H1 (cell line): ENCODE measurements around the gene GXYLT1. TPM values are rescaled to one million over a fixed set of nuclear protein-coding genes. Genes with fewer than 3 reads are reported as not detected.
"Not testable (repeated sequence)": the region's sequence is repeated elsewhere in the genome, so short reads cannot be mapped to it uniquely, and the experiment has no call there.

ENCODE experiments used
- CTCF ChIA-PET: fragments of 300-600 bp; sonication (Branson Sonifier 250); formaldehyde crosslinking; loops from one replicate; lab custom pipeline; 2021; ENCODE audit not compliant: partially characterized antibody; lab: Charles Lee
- POLR2A ChIA-PET: fragments of 300-600 bp; sonication (Branson Sonifier 250); formaldehyde crosslinking; loops from one replicate; lab custom pipeline; 2021; ENCODE audit warnings: inconsistent platforms; ENCODE audit not compliant: partially characterized antibody; lab: Charles Lee
- DNase-seq, 2 experiments: peaks; one replicate each; pipeline versions ENCODE4 v3.0.0 to v3.0.0-alpha.2; 2010 to 2022; ENCODE audit warnings: low spot score in 2 of 2, low read depth in 1 of 2, mixed read lengths in 1 of 2
- FAIRE-seq: peaks from 2 replicates; lab custom pipeline; 2011; peaks lifted over from hg19 to GRCh38; lab: Jason Lieb, UNC
- H2AFZ ChIP-seq: 2 replicates; pipeline ENCODE4 v1.8.1; 2012; ENCODE audit warnings: low read length, inconsistent platforms
- H2AK5ac ChIP-seq: 2 replicates; pipeline ENCODE4 v1.6.1; 2013; ENCODE audit warnings: low read depth, low read length
- H2BK120ac ChIP-seq: replicated peaks from 2 replicates; pipeline ENCODE3; 2013; ENCODE audit warnings: low read depth, low read length, inconsistent platforms
- H2BK12ac ChIP-seq: 2 replicates; pipeline ENCODE4 v1.6.1; 2013; ENCODE audit warnings: low read depth, low read length
- H2BK15ac ChIP-seq: 2 replicates; pipeline ENCODE4 v1.6.1; 2013; ENCODE audit warnings: low read length
- H2BK20ac ChIP-seq: 2 replicates; pipeline ENCODE4 v1.6.1; 2013; ENCODE audit warnings: low read length
- H2BK5ac ChIP-seq: 2 replicates; pipeline ENCODE4 v1.6.1; 2013; ENCODE audit warnings: low read depth, low read length
- H3K14ac ChIP-seq: 2 replicates; pipeline ENCODE4 v1.6.1; 2013; ENCODE audit warnings: inconsistent platforms; ENCODE audit not compliant: insufficient read length
- H3K18ac ChIP-seq: 2 replicates; pipeline ENCODE4 v1.6.1; 2013; ENCODE audit warnings: low read length; ENCODE audit errors: extremely low read depth
- H3K23ac ChIP-seq: 2 replicates; pipeline ENCODE4 v1.6.1; 2013; ENCODE audit warnings: inconsistent platforms; ENCODE audit not compliant: insufficient read length
- H3K23me2 ChIP-seq: 2 replicates; pipeline ENCODE4 v1.6.1; 2013; ENCODE audit warnings: low read depth, low read length
- H3K27ac ChIP-seq: 2 replicates; pipeline ENCODE4 v1.6.1; 2011; ENCODE audit warnings: low read depth, low read length, inconsistent platforms
- H3K27me3 ChIP-seq, 4 experiments: replicated peaks in 1 of 4; 1 replicate in 1 of 4; 2 replicates in 3 of 4; pipeline versions ENCODE4 v1.6.1 to v1.8.1; 2011 to 2013; ENCODE audit warnings: low read length in 3 of 4, mild to moderate bottlenecking in 3 of 4, inconsistent platforms in 2 of 4, mixed read lengths in 2 of 4, moderate library complexity in 1 of 4; ENCODE audit not compliant: control insufficient read depth in 3 of 4, insufficient read depth in 3 of 4; ENCODE audit errors: extremely low read depth in 1 of 4
- H3K36me3 ChIP-seq, 4 experiments: 2 replicates each; pipeline versions ENCODE4 v1.6.1 to v1.8.1; 2011 to 2013; ENCODE audit warnings: mild to moderate bottlenecking in 4 of 4, low read length in 3 of 4, moderate library complexity in 2 of 4, control low read depth in 1 of 4, inconsistent platforms in 1 of 4; ENCODE audit not compliant: insufficient read depth in 4 of 4, control insufficient read depth in 2 of 4
- H3K4ac ChIP-seq: replicated peaks from 2 replicates; pipeline ENCODE3; 2013; ENCODE audit warnings: low read length, low read depth, mixed read lengths, inconsistent platforms; ENCODE audit not compliant: insufficient read length
- H3K4me1 ChIP-seq, 4 experiments: replicated peaks in 1 of 4; 1 replicate in 1 of 4; 2 replicates in 3 of 4; pipeline versions ENCODE4 v1.6.1 to v1.8.1; 2011 to 2013; ENCODE audit warnings: low read length in 3 of 4, inconsistent platforms in 2 of 4, mixed read lengths in 1 of 4; ENCODE audit not compliant: insufficient read depth in 4 of 4, control insufficient read depth in 3 of 4
- H3K4me2 ChIP-seq, 2 experiments: 2 replicates each; pipeline versions ENCODE4 v1.6.1 to v1.8.1; 2011 to 2013; ENCODE audit warnings: low read depth in 2 of 2, low read length in 2 of 2, control low read depth in 1 of 2, inconsistent platforms in 1 of 2, mild to moderate bottlenecking in 1 of 2; ENCODE audit not compliant: insufficient read depth in 1 of 2
- H3K4me3 ChIP-seq, 4 experiments: fragments of 200-600, 300-600 bp in 1 of 4; sonication (generic), shearing (Covaris generic), sonication (Bioruptor Twin) in 1 of 4; 2 replicates each; pipeline versions ENCODE4 v1.5.1 to v1.8.1; 2011 to 2016; ENCODE audit warnings: low read length in 4 of 4, low read depth in 3 of 4, control low read depth in 2 of 4, inconsistent platforms in 2 of 4, mild to moderate bottlenecking in 2 of 4, mixed read lengths in 1 of 4, moderate library complexity in 1 of 4; ENCODE audit not compliant: insufficient read depth in 2 of 4; ENCODE audit errors: extremely low read depth in 1 of 4
- H3K56ac ChIP-seq: replicated peaks from 2 replicates; pipeline ENCODE3; 2013; ENCODE audit warnings: low read depth, mild to moderate bottlenecking, mixed read lengths, low read length, inconsistent platforms; ENCODE audit not compliant: insufficient read length
- H3K79me1 ChIP-seq: 2 replicates; pipeline ENCODE4 v1.6.1; 2013; ENCODE audit warnings: low read depth, low read length, control low read depth
- H3K79me2 ChIP-seq, 2 experiments: 2 replicates each; pipeline versions ENCODE4 v1.6.1 to v1.8.1; 2012 to 2013; ENCODE audit warnings: low read length in 2 of 2, mild to moderate bottlenecking in 2 of 2, inconsistent platforms in 1 of 2; ENCODE audit not compliant: insufficient read depth in 2 of 2, control insufficient read depth in 1 of 2
- H3K9ac ChIP-seq, 4 experiments: replicated peaks in 1 of 4; 1 replicate in 1 of 4; 2 replicates in 3 of 4; pipeline versions ENCODE4 v1.6.1 to v1.8.1; 2011 to 2013; ENCODE audit warnings: low read depth in 3 of 4, low read length in 3 of 4, control low read depth in 2 of 4, mild to moderate bottlenecking in 2 of 4, moderate library complexity in 2 of 4, inconsistent platforms in 1 of 4; ENCODE audit errors: extremely low read depth in 1 of 4
- H3K9me3 ChIP-seq, 2 experiments: 2 replicates each; pipeline versions ENCODE4 v1.6.1 to v1.8.1; 2012 to 2013; ENCODE audit warnings: mild to moderate bottlenecking in 2 of 2, moderate library complexity in 2 of 2, control low read depth in 1 of 2, inconsistent platforms in 1 of 2, low read depth in 1 of 2, low read length in 1 of 2, mixed read lengths in 1 of 2; ENCODE audit not compliant: insufficient read depth in 2 of 2
- H4K20me1 ChIP-seq, 2 experiments: replicated peaks in 1 of 2; 2 replicates each; pipeline versions ENCODE3 to v1.8.1; 2011 to 2013; ENCODE audit warnings: inconsistent platforms in 2 of 2, low read length in 2 of 2, mild to moderate bottlenecking in 1 of 2; ENCODE audit not compliant: insufficient read depth in 2 of 2, control insufficient read depth in 1 of 2
- H4K5ac ChIP-seq: 2 replicates; pipeline ENCODE4 v1.6.1; 2013; ENCODE audit warnings: low read length, low read depth, mixed read lengths, inconsistent platforms; ENCODE audit not compliant: insufficient read length
- H4K8ac ChIP-seq: 2 replicates; pipeline ENCODE4 v1.8.0; 2013; ENCODE audit warnings: mild to moderate bottlenecking, moderate library complexity, low read length, inconsistent platforms; ENCODE audit not compliant: insufficient read depth; ENCODE audit errors: extremely low read depth
- H4K91ac ChIP-seq: replicated peaks from 2 replicates; pipeline ENCODE3; 2013; ENCODE audit warnings: low read length, mixed read lengths, inconsistent platforms; ENCODE audit not compliant: insufficient read length
- GABPA ChIP-seq: IDR thresholded peaks from 2 replicates; pipeline ENCODE4 v1.6.1; 2011; ENCODE audit warnings: mild to moderate bottlenecking, low read length, moderate library complexity, borderline replicate concordance; ENCODE audit not compliant: insufficient read depth
- JUN ChIP-seq: IDR thresholded peaks from 2 replicates; pipeline ENCODE4 v1.6.1; 2011; ENCODE audit warnings: low read depth, mild to moderate bottlenecking, improper control_type of control experiment, low read length
- SP2 ChIP-seq: IDR thresholded peaks from 2 replicates; pipeline ENCODE4 v1.6.1; 2012; ENCODE audit warnings: mild to moderate bottlenecking, low read length, inconsistent platforms
- WGBS, 2 experiments: shearing (Covaris generic) in 1 of 2; methylation state at CpG; one replicate each; pipeline versions ENCODE4 v1.1.6 to v1.1.7; 2013 to 2015; ENCODE audit warnings: low lambda C conversion rate in 2 of 2, mixed read lengths in 2 of 2, inconsistent platforms in 1 of 2, low coverage in 1 of 2, missing lambda C conversion rate in 1 of 2; ENCODE audit not compliant: insufficient replicate concordance in 2 of 2, insufficient coverage in 1 of 2, insufficient read length in 1 of 2; ENCODE audit errors: extremely low coverage in 1 of 2, missing lambda C conversion rate in 1 of 2; 5-methylcytosine and 5-hydroxymethylcytosine counted together
- polyA plus RNA-seq, 7 experiments: library from polyadenylated mRNA; depleted of rRNA in 3 of 7; stranded (reverse) in 5 of 7; unstranded in 2 of 7; fragments of >200 nt in 5 of 7; fragments of 200-250 nt in 2 of 7; gene quantifications; 1 replicate in 5 of 7; 2 replicates in 1 of 7; 4 replicates in 1 of 7; pipeline versions ENCODE4 v1.2.1 to v1.2.3, GENCODE V29; 2011 to 2013; ENCODE audit warnings: missing spikeins in 2 of 7, mixed read lengths in 2 of 7
- total RNA-seq: library from RNA; stranded (reverse); fragmentation: NEBNext Ultra II Directional; extraction: Animal tissue kit (Norgen Biotek cat#: 25700); gene quantifications from 2 replicates; pipeline ENCODE4 v1.2.1, GENCODE V29; 2021

GXYLT1 gene
- total and polyA plus RNA-seq, 2 of the 8 experiments (the other 6 are each of a cell fraction or from before 2014, with no cell fraction given) = 3.1 to 10.7 TPM

DNA sequence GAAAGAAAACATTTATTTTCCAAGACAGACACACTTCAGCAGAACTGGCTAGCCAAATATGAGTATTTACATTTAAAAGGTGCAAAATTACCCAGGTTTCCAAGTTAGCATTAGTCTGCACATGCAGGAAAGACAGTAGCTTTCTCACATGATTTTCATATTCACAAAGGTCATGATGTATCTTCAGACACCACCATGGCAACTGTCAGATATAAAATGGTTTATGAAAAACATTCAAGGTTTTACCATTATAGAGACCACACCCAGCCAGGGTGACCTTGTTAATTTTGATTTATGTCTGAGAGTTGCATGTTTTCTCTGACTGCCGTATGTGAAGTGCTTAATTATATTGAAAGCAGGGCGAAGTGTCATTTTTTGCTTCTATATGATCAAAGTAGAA lies 91.2 kb downstream of the GXYLT1 start (continued):
- no peak for TF ChIP-seq SP2
- TF ChIP-seq GABPA = no peak
- TF ChIP-seq JUN = no peak

GRCh38 chr12:42048980-42049379 lies 95.7 kb downstream of the GXYLT1 start:
- H3K23me2 ChIP-seq, CTCF ChIA-PET, H3K4me1 ChIP-seq, H4K8ac ChIP-seq, H2AFZ ChIP-seq, H2BK12ac ChIP-seq, H3K56ac ChIP-seq, H2BK5ac ChIP-seq, POLR2A ChIA-PET, H4K91ac ChIP-seq, H3K4me3 ChIP-seq, DNase-seq, H3K9ac ChIP-seq, H3K23ac ChIP-seq, H3K36me3 ChIP-seq, H3K79me2 ChIP-seq, H3K27me3 ChIP-seq, FAIRE-seq, H2BK15ac ChIP-seq, H3K27ac ChIP-seq, H3K4ac ChIP-seq, H3K4me2 ChIP-seq, H3K79me1 ChIP-seq, H3K14ac ChIP-seq, H2BK120ac ChIP-seq, H4K20me1 ChIP-seq, H2AK5ac ChIP-seq, H4K5ac ChIP-seq, H2BK20ac ChIP-seq, H3K18ac ChIP-seq: not testable (repeated sequence)
- peaks cover 6 to 12% of the 10 kb centered on the region in 2 experiments; a peak in 2 of 4 replicates for H3K9me3 ChIP-seq
- no CpG with 5 or more reads among the region's 8 CpGs for WGBS, 2 experiments
